GM06990 (cell line): ENCODE data around the gene TNIK.

Experiments used
- DNase-seq: peaks from one replicate; pipeline ENCODE4 v3.0.0-alpha.2; 2011; ENCODE audit not compliant: insufficient read length; ENCODE audit errors: extremely low read depth
- H3K27me3 ChIP-seq: replicated peaks from 2 replicates; pipeline ENCODE4 v1.6.0; 2011; ENCODE audit warnings: low read length; ENCODE audit not compliant: control insufficient read depth, insufficient read depth
- H3K36me3 ChIP-seq: 2 replicates; pipeline ENCODE4 v1.5.1; 2011; ENCODE audit warnings: low read length; ENCODE audit not compliant: control insufficient read depth, insufficient read depth
- H3K4me3 ChIP-seq: replicated peaks from 2 replicates; pipeline ENCODE4 v1.5.1; 2011; ENCODE audit warnings: low read depth, mild to moderate bottlenecking, control low read depth, low read length
- TF ChIP-seq, protein P1 (sequence below): IDR thresholded peaks from 2 replicates; pipeline ENCODE4 v1.5.1; 2011; ENCODE audit warnings: low read length, control low read depth, mild to moderate bottlenecking, inconsistent platforms; ENCODE audit not compliant: insufficient read depth, poor library complexity, severe bottlenecking

The TNIK gene

DNA sequence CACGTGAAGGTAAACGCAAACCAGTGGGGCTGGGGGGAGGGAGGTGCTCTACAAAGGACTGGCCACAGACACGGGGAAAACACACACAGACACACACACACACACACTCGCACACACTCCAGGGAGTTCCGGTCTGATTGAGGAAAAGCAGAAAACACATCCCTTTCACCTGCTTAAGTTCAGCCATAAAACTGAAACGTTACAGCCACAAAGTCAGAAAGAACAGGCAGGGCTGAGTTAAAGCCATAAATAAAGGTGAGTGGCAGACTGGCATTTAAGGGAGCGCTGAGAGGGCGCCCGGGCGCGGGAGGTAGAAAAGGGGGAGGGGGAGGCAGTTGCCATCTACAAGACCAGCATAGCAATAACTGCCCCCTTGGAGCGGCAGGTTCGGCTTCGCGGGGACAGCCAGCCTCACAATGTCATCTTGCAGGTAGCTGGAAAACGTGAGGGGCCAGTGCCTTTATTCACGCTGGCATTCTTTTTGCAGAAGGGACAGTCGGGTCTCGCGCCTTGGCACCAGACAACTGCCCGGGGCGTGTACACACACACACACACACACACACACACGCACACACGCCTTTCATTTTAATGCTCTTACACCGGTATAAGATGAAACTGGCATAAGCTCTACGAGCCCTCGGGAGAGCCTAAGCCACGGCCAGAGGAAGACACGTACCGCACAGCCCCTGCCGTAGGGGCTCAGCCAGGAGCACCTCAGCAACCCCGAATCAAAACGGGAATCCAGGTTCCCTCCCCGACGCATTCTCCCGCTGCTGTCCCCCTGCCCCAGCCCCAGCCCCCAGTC lies 866 bp downstream of the TNIK start:
- TF ChIP-seq, protein P1, sequence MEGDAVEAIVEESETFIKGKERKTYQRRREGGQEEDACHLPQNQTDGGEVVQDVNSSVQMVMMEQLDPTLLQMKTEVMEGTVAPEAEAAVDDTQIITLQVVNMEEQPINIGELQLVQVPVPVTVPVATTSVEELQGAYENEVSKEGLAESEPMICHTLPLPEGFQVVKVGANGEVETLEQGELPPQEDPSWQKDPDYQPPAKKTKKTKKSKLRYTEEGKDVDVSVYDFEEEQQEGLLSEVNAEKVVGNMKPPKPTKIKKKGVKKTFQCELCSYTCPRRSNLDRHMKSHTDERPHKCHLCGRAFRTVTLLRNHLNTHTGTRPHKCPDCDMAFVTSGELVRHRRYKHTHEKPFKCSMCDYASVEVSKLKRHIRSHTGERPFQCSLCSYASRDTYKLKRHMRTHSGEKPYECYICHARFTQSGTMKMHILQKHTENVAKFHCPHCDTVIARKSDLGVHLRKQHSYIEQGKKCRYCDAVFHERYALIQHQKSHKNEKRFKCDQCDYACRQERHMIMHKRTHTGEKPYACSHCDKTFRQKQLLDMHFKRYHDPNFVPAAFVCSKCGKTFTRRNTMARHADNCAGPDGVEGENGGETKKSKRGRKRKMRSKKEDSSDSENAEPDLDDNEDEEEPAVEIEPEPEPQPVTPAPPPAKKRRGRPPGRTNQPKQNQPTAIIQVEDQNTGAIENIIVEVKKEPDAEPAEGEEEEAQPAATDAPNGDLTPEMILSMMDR: no peak
- H3K27me3 ChIP-seq: no peaks in the 10 kb centered on the region
- no peaks in the 10 kb centered on the region for H3K36me3 ChIP-seq
- DNase-seq: peak; percentile 71
- H3K4me3 ChIP-seq: peak overlapping the region; percentile 91

DNA sequence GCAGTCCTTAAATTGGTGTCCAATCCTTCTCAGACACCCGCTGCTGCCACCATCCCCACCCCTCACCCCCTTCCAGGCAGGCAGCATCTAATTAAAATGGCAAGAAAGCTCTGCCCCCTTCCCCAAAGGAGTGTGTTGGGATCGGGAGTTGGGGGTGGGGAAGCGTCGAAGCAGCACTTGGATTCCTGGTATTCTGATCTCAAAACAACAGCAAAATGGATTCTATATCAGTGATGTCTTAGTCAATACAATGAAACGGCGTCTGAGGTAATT lies 1.4 kb downstream of the TNIK start:
- Histone ChIP-seq H3K27me3 (no peaks in the 10 kb centered on the region), H3K4me3 (peak overlapping the region; percentile 91), H3K36me3 (no peaks in the 10 kb centered on the region)
- DNase-seq: no peak
- TF ChIP-seq, protein P1: no peak

DNA sequence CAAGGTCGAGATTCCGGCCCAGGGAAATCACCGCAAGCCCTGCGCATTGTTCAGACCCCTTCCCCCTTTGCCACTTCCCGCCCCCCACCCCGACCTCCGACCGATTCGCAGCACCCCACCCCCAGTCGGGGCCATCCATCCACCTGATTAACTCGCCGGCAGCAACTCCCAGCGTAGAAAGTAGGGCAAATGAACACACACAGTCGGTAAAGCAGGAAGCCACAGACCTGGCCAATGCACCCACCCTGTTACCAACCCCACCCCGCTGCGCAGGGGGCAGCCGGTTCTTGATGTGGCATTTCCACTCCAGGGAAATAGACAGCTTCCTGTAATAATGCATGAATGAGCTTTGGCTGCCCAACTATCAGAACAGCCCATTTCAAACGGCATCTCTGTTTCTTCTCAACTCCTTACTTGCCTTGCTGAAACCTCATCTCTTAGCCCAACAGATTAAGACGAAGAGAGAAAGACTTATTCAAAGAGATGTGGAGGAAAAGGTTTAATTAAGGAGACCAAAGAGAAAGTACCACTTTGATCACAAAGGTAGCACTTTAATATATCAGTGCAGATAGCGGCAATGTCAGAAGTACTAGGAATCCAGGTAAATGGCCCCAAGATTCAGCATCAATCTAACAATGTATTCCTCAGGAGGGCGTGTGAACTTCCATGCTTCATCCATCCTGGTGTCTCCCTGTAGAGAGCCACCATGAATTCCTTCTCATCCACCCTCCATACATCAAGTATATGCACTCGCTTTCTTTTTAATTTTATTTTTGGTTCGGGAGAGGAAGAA lies 1.9 kb downstream of the TNIK start:
- no peaks in the 10 kb centered on the region for H3K27me3 ChIP-seq
- DNase-seq: peak; percentile 42
- H3K36me3 ChIP-seq: peaks cover under 1% of the 10 kb centered on the region; the same call in 1 of the 2 replicates
- TF ChIP-seq, protein P1: no peak
- peak overlapping the region; percentile 91 for H3K4me3 ChIP-seq

DNA sequence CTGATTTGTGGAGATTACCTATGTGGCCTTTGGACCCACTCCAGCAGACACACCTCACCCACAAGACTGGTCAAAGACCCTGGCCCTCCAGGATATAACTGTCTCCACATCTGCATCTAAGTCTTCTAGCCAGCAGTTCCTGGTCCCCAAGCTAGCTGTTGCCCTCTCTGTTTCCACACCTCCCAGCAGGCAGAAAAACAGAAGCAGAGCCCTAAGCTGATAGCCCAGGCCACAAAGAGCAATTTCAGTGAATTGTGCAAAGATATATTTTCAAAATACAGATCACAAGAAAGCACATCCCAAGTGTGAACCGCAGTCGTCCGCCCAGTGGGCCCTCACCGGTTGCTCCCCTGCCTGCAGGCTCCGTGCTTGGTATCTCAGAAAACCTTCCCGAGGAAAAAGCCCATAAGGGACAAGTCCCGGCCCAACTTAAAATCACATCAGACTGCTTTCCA lies 2.6 kb downstream of the TNIK start:
- Histone ChIP-seq H3K27me3 (no peaks in the 10 kb centered on the region), H3K36me3 (peaks cover 2% of the 10 kb centered on the region; the same call in 1 of the 2 replicates), H3K4me3 (peak overlapping the region; percentile 91)
- no peak for DNase-seq
- TF ChIP-seq, protein P1: no peak

DNA sequence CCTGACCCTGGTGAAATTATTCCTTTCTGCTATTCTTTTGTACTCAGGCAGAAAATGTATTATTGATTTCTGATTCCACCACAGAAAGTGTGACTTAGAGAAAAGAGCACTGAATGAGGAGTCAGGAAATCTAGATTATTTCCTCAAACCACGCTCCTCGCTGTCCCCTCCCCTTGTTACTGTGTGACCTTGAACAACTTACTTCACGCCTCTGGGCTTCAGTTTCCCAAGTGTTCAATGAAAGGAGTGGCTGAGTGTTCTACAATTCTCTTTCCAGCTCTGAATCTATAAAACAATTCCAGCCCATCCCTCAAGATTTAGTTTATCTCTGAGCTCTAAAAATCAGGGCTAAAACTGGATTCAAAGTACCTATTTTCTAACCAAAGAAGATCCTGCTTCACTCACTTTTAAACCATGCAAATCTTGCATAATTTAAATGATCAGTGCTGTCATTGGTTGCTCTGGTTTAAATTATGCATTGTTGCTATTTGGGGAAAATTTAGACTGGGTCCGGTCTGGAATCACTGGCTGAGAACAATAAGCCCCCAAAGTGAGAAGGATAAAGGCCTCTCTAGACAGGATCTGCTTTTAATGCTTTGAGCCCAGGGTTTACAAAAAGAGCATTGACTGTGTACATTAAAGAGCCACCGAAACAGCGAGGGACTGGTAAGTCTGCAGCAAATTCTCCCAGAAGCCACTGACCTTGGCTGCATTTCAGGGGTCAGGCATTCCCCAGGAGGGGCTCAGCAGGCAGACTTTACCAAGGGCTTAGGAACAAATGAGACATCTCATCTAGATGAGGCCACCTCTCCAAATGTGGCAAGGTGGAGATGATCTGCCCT lies 3.2 kb downstream of the TNIK start:
- Histone ChIP-seq H3K4me3 (peak overlapping the region; percentile 91), H3K36me3 (peaks cover 2% of the 10 kb centered on the region; the same call in 1 of the 2 replicates), H3K27me3 (no peaks in the 10 kb centered on the region)
- no peak for DNase-seq
- TF ChIP-seq, protein P1: no peak
